ENCODE data around the gene SH3GL3.

SH3GL3 gene

DNA sequence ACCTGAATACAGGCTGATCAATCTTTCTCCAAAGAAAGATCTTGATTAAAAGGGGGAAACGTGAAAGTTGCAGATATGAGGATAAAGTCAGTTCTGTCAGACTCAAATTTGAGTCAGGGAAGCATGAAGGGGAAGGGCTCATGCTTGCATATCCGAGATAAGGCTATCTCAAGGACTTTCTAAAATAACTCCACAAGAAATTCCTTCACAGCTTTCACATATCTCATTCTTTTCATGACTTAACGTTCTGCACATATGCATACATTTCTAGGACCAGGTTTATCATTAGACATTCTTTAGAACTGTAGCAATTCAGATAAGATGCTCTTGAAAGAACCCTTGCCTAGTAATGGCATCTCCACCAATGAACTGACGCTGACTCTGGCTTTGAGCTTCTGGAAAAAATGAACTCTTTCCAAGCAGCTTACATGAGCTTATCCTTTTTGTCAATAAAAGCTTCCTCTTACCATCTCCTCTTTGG, 15.9 kb downstream of the SH3GL3 start:
- DNase-seq: no peak

DNA sequence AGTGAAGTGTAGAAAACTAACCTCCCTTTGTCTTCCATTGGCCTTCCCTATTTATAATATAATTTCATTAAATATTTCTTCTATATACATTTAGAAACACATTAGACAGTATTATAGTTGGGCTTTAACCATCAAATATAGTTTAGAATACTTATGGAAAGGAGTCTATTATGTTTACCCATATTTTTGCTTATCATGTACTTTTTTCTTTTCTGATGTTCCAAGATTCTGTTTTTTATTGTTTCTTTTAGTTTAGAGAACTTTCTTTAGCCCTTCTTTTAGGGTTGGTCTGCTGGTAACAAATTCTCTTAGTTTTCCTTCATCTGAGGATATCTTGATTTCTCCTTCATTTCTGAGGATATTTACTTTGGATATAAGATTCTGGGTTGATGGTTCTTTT, 23.7 kb downstream of the SH3GL3 start:
- DNase-seq: no peak

DNA sequence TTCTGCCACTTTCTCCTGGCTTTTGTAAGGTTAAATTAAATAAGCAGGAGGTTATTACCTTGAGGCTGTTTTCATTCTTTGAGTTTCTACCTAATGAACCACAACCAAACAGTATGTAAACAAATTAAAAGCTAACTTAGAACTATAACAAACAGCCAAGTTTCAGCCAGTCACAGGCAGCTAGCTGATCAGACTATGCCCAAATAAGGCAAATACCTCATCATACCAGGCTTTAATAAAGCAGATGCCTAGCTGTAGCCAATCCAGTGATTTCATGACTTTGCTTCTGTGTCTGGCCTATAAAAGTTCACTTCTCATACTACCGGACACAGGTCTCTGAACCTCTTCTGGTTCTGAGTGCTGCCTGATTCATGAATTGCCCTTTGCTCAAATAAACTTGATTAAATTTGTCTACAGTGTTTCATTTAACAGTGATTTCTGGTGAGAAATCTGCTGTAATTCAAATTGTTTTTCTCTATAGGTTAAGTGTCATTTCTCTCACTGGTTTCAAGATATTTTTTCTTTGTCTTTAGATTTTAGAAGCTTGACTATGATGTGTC, 24.2 kb downstream of the SH3GL3 start:
- no peak for DNase-seq

DNA sequence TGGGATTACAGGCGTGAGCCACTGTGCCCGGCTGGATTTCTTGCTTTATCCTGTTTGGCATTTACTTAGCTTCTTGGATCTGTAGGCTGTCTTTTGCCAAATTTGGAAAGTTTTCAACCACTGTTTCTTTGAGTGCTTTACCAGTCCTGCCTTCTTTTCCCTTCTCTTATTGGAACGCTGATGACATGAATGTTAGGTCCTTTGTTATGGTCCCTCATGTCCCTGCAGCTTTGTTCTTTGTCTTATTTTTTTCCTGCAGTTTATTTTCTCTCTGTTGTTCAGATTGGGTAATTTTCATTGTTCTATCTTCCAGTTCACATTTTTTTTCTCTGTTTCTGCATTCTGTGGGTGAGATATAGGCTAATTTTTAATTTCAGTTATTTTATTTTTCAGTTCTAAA, 25.0 kb downstream of the SH3GL3 start:
- DNase-seq: no peak

DNA sequence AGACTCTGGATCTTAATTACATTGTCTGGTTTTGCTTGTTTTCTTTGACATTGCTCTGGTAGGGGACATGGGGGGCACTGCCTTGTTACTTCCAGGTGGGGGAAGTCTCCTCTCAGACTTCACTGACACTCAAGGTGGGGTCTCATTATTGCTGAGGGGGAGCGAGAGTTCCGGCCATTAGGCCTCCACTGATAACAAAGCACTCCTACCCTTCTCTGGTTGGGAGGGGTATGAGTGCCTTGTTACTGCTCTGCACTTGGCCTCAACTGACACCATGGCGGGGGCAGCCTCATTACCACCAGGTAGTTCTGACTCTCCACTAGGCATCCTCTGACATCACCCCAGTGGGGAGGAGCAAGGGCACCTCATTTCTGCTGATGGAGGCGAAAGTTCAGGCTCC, 25.7 kb downstream of the SH3GL3 start:
- DNase-seq: no peak

DNA sequence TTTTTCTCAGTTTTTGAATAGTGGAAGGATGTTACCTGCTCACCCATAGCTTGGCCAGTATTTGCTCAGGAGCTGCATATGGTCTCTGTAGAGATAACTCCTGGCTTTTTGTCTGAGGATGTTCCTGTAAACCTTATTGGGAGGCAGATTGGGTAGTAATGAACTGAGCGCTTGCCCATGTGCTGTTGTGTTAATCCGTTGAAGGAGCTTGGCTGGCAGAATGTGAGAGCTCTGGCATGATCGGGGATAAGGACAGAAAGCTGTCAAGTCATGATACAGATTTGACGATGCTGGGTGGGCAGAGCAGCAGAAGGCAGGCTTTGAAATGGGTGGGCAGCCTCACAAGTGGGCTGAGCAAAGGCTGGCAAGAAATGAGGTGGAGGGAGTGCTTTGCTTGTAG, 27.4 kb downstream of the SH3GL3 start:
- no peak for DNase-seq

DNA sequence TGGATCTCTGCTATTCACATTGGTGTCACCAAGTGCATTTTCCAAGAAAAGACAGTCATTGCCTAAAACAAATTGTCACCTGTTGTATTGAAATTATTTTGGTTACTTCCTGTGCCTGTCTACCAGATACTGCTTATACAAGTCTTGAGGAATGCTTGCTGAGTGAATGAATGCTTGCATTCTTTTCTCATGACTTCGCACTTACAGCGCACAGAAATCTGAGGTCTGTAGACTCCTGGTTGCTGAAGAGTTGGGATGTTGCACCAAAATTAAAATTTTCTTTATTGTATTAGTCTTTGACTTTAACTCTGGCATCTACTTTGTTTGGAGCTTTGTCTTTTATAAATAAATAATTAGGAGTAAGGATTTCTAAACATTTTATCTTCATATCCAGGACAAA, 28.4 kb downstream of the SH3GL3 start:
- DNase-seq: no peak

DNA sequence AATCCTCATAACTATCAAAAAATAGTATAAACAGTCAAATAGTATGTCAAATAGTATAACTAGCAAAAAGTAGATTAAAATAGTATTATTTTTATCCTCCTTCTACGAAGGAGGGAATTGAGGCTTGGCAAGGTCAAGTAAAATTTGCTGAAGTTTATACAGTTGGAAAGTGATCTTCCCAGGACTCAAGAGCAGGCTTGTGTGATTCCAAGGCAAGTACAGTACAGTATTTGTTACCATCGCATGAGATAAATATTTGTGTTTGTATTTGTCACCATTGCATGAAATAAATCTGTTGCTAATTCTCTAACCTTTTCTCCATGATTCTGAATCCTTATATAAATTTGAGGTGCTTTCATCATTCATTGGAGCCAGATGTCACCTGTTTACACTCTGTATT, 28.9 kb downstream of the SH3GL3 start:
- no peak for DNase-seq

DNA sequence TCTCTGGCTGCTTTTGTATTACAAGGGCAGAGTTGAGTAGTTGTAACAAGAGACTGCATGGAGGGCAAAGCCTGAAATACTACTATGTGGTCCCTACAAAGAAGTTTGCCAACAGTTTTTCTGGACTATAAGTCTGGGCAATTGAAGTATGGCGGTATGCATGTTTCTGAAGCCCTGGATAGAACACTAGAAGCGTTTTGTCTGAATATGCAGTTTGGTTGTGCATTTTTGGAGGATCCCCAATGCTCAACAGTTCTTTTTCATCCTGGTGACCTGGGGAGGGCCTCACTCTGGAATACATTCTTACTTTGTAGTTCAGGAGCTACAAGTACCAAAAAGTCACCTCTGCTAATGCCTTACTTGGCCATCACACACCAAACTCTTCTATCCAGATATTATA, 29.6 kb downstream of the SH3GL3 start:
- DNase-seq: no peak

DNA sequence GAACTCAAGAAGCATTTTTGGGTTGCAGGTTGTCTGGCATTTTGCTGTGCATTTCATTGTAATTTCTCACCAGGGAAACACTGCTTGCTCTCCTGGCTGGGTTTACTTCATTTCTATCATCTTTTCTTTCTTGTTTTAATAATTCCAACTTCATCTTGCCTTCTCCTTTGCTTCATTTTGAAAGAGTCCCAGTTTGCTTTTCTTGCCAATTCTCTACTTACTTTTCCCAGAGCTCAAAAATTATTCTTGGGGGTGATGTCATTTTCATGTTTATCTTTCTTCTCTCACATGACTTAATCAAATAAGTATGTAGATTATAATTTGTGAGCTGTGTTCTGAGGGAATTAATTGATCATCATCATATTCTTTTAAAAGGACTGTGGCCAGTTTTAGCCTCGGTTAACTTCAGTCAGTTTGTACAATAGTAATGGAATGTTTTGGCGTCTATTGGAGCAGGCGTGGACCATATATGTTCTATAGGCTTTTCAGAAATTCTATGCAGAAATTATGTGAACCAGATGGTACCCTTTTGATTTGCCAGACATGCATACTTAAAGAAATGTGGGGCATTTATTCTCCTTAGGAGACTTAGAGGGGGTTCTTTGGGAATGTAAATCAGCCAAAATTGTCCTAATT, 30.1 kb downstream of the SH3GL3 start:
- no peak for DNase-seq

DNA sequence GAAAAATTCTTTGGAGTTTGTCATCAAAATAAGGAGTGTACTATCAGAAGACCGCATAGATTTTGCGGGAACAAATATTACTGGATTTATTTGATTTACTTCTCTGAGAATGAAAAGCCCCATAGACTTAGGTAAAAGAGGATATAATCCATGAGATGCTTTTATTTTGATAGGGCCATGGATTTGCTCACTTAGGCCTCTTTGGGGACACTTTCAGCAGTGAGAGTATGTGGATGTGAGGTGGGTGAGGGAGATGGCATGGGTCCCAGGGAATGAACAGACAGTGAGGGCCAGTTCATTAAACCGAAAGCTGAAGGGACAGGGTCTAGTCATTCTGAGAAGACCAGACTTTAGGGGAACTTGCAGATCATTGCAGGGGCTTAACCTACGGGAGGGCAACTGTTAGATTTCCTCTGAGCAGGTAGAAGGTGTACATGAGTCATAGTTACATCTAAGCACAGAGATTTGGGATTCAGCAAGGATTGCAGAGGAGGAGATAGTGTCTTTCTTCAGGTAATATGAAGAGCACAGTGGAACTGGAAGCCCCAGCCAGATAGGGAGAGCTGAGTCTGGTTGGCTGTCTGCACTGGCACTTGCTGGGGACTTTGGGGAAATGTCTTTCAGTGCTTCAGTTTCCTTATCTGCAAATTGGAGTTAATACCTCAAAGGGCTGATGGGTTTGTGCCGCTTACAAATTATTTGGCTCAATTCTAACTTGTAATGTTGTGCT, 30.8 kb downstream of the SH3GL3 start:
- DNase-seq: no peak

DNA sequence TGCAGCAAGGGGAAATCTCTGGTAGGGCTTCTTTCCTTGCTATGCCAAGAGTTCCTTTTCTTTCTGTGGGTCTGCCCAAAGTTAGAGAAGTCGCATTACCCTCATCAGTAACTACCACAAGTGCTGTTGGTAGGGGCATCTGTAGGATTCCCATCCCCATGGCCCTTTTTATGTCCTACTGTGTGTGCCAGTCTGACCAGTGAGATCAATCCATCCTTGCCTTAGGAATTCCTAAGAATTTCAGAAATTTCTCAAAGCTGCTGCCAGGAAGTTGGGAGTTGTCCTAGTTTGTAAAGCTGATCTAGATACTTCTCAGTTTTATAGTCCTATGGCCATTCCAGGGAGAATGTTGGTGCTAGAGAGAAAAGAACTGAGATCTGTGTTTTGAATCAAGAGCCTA, 36.5 kb downstream of the SH3GL3 start:
- DNase-seq: no peak

DNA sequence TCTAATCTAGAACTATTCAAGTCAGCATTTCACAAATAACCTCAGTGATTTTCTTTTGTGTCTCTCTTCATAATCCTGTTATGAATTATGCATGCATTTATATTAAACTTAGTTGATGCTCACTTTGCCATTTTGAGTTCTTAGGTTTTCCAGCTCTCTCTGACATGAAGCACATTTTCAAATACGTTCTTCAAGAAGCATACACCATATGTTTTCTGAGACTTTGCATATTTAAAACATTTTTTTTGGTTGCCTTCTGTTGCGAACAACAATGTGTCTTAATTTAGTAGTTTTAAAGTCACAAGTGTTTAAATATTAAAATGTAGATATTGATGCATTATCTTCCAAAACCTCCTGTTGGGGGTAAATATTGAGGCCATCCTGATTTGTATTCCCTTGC, 37.5 kb downstream of the SH3GL3 start:
- no peak for DNase-seq

DNA sequence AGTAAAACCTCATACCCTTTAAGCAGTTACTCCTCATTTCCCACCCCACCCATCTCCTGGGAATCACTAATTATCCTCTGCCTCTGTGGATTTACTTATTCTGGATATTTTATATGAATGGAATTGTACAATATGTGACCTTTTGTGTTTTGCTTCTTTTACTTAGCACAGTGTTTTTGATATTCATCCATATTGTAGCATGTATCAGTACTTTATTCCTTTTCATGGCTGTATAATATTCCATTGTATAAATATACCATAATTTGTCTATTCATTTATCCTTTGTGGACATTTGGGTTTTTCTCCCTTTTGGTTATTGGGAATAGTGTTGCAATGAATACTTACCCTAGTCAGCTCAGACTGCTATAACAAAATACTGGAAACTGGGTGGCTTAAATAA, 39.2 kb downstream of the SH3GL3 start:
- no peak for DNase-seq

DNA sequence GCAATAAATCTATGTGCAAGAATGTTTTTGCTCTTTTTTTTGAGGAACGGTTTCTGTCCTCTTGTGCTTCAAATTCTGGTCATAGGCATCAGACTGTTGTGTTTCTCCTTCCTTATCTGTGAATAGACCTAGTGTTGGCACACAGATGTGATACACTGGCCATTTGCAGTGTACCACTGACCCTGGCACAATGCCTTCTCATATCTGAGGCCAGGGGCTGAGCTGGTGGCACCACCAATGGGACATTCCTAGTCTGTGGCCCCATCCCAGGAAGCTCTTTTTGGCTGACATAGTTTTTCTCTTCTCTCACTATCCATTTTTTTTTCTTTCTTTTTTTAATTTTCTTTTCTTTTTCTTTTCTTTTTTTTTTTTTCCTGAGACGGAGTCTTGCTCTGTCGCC, 40.4 kb downstream of the SH3GL3 start:
- DNase-seq: no peak

DNA sequence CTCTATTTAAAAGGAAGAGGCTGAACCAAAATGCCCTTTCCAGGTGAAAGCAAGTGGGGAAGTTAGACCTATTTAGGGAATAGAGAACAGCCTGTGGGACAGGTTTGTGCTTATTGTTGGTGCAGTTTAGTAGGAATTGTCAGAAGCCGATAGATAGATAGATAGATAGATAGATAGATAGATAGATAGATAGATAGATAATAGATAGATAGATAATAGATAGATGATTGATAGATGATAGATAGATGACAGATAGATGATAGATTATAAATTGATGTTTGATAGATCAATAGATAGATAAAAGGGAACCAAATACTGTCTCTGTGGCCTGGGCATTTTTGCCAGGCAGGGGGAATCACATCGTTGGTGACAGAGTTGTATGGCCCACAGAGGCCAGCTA, 42.5 kb downstream of the SH3GL3 start:
- no peak for DNase-seq

DNA sequence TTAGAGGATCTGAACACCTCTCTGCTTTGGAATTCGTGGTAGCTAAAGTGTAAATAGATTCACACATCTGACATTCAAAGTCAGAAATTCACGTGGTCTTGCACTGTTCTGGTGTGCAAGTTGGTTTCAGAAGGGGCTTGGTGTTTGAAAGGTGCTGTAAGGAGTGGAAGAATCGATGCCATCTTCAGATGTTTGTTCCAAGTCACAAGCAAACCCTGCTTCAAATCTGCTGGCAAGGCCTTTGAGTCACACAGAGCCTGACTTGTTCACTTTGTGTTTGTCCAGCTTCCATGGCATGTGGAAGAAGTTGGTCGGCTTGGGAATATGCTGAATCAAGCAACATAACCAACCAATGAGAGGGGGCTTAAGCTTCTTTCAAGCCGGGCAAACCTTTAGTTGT, 44.3 kb downstream of the SH3GL3 start:
- DNase-seq: no peak

DNA sequence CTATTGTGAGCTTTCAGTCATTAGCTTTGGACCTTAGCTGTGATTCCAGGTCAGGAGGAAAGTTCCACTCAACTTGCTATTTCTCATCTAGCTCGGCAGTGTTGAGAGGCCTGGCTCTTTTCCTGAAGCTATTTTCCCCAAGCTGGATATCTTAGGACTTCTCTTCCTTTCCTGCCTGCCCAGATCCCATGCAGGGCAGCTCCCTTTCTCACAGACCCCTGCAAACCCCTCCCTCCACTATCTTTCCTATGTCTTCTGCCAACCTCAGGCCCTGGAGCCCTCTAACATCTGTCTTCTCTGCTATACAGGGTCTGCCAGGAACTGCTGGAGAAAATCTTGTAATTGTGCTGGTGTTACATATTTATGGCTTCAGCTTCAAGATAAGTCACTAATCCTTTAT, 49.6 kb downstream of the SH3GL3 start:
- no peak for DNase-seq

DNA sequence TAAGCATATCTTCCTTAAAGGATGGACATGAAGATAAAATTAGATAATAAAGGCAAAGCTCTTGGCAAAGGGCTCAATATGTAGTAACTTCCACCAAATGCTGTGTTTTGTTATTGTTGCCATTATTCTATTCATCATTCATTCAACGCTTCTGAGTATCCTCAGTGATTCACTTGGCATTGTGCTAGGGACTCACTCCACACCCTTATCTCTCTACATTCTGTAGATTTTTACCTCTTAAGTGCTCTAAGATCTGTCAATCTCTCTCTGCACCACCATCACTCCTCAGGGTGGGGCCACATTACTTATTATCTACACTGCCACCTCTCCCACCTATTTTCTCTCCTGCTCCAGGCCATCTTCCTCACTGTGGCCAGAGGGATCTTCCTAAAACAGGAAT, 51.2 kb downstream of the SH3GL3 start:
- DNase-seq: no peak

DNA sequence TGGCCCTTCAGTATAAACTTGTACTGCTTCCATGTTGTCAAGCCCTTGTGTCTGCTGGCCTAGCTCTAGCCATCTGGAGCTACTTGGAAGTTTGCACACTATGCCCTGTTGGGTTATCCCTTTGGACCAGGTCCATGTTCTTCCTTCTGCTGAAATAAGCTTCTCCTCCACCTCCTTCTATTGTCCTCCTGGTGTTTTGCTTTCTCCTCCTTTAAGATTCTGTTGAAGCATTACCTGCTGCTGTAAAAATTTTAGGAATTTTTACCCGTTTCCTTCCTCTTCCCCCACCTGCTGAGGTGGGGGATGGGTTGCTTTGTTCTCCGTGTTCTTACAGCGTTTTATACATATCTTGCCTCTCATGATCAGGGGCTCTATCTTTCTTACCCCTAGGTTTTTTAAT, 51.7 kb downstream of the SH3GL3 start:
- DNase-seq: no peak

DNA sequence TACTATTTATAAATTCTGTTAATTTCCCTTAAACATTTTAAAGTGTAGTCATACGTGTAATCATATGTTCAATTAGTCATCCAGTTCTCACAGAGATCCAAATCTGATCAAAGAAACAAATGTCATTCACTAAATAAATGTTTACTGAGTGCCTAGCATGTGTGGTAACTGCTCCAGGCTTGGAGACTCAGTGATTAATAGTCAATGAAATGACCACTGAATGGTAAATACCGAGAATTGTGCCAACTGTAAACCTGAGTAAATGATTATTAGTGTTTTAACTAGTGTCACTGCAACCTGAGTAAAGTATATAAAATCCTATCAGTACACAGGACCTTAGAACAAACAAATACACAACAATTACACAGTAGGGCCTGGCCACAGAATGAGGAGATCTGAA, 52.3 kb downstream of the SH3GL3 start:
- no peak for DNase-seq

DNA sequence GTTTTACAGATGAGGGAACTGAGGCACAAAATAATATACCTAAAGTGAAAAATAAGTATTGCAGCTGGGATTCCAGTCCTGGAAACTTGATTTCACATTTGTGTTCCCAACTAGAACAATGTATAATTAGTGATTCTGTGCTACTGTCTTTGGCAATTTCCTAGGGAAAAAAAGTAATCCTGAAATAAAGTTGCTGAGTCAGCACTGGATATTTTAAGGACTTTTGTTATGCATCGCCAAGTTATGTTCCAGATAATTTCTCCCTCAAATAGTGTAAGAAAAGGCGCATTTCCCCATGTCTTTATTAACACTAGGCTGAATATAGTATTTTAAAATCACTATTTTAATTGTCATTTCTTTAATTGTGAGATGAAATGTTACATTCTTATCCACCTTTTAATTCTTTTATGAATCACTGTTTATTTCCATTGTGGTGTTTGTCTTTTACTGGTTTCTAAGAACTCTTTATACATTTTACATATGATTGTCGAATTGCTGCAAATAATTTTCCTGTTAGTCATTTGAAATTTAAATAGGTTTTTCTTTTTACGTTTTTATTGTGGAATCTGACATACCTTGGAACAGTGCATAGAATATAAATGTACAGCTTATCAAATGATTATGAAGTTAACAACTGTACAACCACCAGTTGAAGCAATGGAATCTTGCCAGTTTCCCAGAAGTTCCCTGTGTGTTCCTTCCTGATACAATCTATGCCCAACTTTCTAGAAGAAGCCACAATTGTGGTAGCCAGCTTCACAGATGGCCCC, 56.6 kb downstream of the SH3GL3 start:
- DNase-seq: no peak

DNA sequence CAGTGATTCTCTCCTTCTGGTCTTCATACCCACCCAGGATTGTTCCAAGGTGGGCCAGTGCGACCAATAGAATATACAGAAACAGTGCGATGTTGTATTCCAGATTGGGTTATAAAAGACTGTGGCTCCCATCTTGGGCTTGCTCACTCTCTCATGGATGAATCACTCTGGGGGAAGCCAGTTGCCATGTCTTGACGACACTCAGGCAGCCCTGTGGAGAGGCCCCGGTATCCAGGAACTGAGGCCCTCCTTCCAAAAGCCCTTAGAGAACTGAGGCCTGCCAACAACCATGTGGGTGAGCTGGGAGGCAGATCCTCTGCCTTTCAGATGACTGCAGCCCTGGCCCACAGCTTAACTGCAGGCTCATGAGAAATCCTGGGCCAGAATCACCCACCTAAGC, 57.2 kb downstream of the SH3GL3 start:
- no peak for DNase-seq

DNA sequence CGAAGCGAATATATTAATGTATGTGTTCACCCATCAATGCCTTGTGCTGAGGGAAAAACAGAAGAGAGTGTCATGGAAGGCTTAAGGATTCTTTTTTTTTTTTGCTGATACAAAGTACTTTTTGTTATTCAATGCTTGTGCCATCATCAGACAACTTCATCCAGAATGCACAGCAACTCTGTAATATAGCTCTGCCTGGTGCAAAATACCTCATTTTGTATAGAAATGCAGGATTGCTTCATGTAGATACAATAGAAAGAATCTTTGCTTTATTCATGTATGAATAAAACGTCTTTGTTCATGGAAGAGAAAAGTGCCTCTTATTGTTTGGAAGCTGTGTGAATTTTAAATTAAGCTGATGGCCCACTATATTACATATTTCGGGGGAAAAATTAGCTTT, 62.9 kb downstream of the SH3GL3 start:
- no peak for DNase-seq

All from MV-4-11 (cell line).